ENCODE data around the gene ST6GALNAC6. TPM values are rescaled to one million over a fixed set of nuclear protein-coding genes. Genes with fewer than 3 reads are reported as not detected.

The ST6GALNAC6 gene
- total and polyA plus RNA-seq, 10 of the 15 experiments (the other 5 are each of a cell fraction or from before 2014, with no cell fraction given): 0.40 to 27.0 (median 16.8) TPM

DNA sequence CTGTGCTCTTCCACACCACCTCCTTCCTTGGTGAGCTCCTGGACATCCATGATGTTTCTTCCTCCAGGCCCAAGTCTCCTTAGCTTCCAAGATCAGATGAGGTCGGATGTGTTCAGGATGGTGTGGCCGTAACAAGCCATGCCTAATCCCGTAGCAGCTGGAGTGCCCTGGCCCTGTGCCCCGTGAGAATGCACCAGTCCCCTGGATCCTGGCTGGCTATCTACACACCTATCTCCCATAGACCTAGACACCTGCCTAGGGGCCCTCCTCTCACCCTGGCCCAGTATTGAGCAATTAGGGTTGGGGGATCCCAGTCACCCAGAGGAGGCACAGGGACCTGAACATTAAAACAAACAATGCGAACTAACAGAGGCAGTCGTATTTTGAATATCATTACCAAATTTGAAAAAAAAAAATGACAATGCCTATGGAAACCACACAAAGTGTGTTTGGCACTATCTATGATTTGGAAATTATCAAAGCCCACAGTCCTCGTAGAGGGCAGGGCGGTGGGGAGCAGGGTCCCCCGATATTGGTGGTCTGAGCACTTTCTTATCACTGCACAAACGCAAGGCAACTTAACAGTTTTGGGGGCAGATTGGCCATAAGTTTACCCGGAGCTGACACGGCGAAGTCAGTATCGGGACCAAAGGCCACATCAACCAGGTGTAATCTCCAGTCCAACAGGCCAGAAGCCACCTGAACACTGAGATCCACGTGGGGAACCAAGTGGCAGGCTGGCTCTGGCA lies 58.1 kb downstream of the ST6GALNAC6 start (continued):
- TF ChIP-seq ZNF207 (IDR thresholded peaks at IDR 0.05; ENCODE audit: borderline replicate concordance) (no peak), EED (IDR thresholded peaks at IDR 0.05; ENCODE audit: low read depth) (no peak)
- TF ChIP-seq, protein P1, sequence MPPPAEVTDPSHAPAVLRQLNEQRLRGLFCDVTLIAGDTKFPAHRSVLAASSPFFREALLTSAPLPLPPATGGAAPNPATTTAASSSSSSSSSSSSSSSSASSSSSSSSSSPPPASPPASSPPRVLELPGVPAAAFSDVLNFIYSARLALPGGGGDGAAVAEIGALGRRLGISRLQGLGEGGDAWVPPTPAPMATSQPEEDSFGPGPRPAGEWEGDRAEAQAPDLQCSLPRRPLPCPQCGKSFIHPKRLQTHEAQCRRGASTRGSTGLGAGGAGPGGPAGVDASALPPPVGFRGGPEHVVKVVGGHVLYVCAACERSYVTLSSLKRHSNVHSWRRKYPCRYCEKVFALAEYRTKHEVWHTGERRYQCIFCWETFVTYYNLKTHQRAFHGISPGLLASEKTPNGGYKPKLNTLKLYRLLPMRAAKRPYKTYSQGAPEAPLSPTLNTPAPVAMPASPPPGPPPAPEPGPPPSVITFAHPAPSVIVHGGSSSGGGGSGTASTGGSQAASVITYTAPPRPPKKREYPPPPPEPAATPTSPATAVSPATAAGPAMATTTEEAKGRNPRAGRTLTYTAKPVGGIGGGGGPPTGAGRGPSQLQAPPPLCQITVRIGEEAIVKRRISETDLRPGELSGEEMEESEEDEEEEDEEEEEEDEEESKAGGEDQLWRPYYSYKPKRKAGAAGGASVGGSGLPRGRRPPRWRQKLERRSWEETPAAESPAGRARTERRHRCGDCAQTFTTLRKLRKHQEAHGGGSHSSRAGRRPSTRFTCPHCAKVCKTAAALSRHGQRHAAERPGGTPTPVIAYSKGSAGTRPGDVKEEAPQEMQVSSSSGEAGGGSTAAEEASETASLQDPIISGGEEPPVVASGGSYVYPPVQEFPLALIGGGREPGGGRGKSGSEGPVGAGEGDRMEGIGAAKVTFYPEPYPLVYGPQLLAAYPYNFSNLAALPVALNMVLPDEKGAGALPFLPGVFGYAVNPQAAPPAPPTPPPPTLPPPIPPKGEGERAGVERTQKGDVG (CRISPR knock-in tag; IDR thresholded peaks at IDR 0.05): no peak

DNA sequence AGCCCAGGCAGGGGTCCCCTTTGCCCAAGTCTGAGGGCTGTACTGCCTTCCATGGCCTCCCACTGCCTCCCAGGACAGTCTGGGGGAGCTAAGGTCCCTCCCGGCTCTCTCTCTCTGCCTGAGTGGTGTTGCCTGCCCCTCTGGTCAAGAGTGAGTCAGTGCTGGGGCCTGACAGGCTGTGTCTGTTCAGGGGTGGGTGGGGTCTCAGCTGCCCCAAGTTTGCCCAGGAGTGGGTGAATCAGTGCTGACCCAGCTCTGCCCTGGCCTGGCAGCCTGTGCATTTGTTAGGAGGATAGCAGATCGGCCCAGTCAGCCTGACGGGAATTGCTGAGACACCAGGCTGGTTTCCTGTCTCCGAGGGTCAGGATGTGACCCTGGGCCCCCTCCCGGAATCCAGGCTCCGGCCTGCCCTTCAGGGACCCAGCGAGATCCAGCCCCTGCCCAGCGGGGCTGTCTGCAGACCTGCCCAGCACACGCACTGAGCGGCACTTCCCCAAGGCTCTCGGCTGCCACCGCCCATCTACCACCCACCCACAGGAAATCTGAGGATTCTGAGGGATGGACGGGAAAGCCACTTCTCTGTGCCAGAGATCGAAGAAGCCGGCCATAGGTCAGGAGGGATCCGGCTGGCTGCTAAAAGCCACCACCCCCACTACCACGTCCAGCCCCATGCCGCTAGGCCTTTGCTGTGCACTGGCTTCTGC lies 60.9 kb downstream of the ST6GALNAC6 start:
- FAIRE-seq (no peak), ATAC-seq (no peak), DNase-seq (ENCODE audit: low read depth, low spot score) (no peak)
- in situ Hi-C loops (cut with MboI): no loop called here
- Histone ChIP-seq H2AFZ (ENCODE audit: control insufficient read depth, low read depth, low read length) (no peak overlapping the region), H3K9ac (ENCODE audit: control insufficient read depth, insufficient read depth, low read length) (no peak overlapping the region), H3K4me3 (no peak overlapping the region), H3K4me2 (ENCODE audit: control insufficient read depth, insufficient read depth) (no peak overlapping the region), H4K20me1 (ENCODE audit: control insufficient read depth, insufficient read depth) (no peaks in the 10 kb centered on the region), H3K36me3 (ENCODE audit: control insufficient read depth in 2 of 2, insufficient read depth in 2 of 2, low read length in 1 of 2) (no peaks in the 10 kb centered on the region), H3K27me3 (replicated peaks in 1 of 2; ENCODE audit: control insufficient read depth in 2 of 2, insufficient read depth in 2 of 2, low read length in 1 of 2) (no peaks in the 10 kb centered on the region; a peak in 1 of 4 replicates), H3K79me2 (ENCODE audit: control insufficient read depth, insufficient read depth, low read length) (no peaks in the 10 kb centered on the region), H3K4me1 (ENCODE audit: control insufficient read depth, insufficient read depth, low read length) (no peaks in the 10 kb centered on the region; the same call in 1 of the 2 replicates), H3K27ac (ENCODE audit: control insufficient read depth, insufficient read depth) (no peak overlapping the region), H3K9me3 (replicated peaks; ENCODE audit: control insufficient read depth, insufficient read depth, low read length) (no peaks in the 10 kb centered on the region)
- intact Hi-C loops (cut with micrococcal nuclease; ENCODE audit: unreplicated experiment): no loop called here
- ChIA-PET SMC1A (ENCODE audit: uncharacterized antibody, unreplicated experiment) (interaction anchor here (0.8 kb wide), 1 partner anchor 246 kb away, joined by 3 read pairs; no protein-coding TSS in a partner anchor), CTCF (interaction anchor here (1.1 kb wide), 1 partner anchor 31 kb away, joined by 4 read pairs; no protein-coding TSS in a partner anchor), POLR2A (no interaction called here), RAD21 (ENCODE audit: unreplicated experiment) (interaction anchor here (0.6 to 1.8 kb wide), 2 partner anchors 31 to 246 kb away, joined by 4 to 5 read pairs; no protein-coding TSS in a partner anchor)
- WGBS (ENCODE audit: insufficient coverage, insufficient replicate concordance, low lambda C conversion rate, missing lambda C conversion rate): 41% methylated on average over 18 of the region's 18 CpGs
- no TSS peak for BruUV-seq (replicated peaks)
- TF ChIP-seq ZBED1 (IDR thresholded peaks at IDR 0.05; ENCODE audit: borderline replicate concordance) (no peak), DPF2 (IDR thresholded peaks at IDR 0.05) (no peak), IKZF2 (IDR thresholded peaks at IDR 0.05) (no peak), HDGF (IDR thresholded peaks at IDR 0.05) (no peak), LARP7 (IDR thresholded peaks at IDR 0.05) (no peak), NFYB (IDR thresholded peaks at IDR 0.05; ENCODE audit: insufficient read depth, low read depth, low read length) (no peak), NRF1 (conservative IDR thresholded peaks at IDR 0.05; ENCODE audit: low read depth, low read length) (no peak)
- TF ChIP-seq, protein P2, sequence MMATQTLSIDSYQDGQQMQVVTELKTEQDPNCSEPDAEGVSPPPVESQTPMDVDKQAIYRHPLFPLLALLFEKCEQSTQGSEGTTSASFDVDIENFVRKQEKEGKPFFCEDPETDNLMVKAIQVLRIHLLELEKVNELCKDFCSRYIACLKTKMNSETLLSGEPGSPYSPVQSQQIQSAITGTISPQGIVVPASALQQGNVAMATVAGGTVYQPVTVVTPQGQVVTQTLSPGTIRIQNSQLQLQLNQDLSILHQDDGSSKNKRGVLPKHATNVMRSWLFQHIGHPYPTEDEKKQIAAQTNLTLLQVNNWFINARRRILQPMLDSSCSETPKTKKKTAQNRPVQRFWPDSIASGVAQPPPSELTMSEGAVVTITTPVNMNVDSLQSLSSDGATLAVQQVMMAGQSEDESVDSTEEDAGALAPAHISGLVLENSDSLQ (IDR thresholded peaks at IDR 0.05): no peak
- TF ChIP-seq, protein P3, sequence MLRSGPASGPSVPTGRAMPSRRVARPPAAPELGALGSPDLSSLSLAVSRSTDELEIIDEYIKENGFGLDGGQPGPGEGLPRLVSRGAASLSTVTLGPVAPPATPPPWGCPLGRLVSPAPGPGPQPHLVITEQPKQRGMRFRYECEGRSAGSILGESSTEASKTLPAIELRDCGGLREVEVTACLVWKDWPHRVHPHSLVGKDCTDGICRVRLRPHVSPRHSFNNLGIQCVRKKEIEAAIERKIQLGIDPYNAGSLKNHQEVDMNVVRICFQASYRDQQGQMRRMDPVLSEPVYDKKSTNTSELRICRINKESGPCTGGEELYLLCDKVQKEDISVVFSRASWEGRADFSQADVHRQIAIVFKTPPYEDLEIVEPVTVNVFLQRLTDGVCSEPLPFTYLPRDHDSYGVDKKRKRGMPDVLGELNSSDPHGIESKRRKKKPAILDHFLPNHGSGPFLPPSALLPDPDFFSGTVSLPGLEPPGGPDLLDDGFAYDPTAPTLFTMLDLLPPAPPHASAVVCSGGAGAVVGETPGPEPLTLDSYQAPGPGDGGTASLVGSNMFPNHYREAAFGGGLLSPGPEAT (IDR thresholded peaks at IDR 0.05; ENCODE audit: low read depth): no peak
- TF ChIP-seq, protein P4, sequence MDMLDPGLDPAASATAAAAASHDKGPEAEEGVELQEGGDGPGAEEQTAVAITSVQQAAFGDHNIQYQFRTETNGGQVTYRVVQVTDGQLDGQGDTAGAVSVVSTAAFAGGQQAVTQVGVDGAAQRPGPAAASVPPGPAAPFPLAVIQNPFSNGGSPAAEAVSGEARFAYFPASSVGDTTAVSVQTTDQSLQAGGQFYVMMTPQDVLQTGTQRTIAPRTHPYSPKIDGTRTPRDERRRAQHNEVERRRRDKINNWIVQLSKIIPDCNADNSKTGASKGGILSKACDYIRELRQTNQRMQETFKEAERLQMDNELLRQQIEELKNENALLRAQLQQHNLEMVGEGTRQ (IDR thresholded peaks at IDR 0.05; ENCODE audit: borderline replicate concordance, low read depth, low read length): no peak

Measured in GM12878 (cell line).